Brain microvascular endothelial cell (primary cell): ENCODE results near the gene EPHA4.

Source experiments
- DNase-seq: peaks from one replicate; pipeline ENCODE4 v3.0.0-alpha.2; 2020
- H3K27ac ChIP-seq: fragments of 250-450 bp; sonication (Bioruptor Pico); 2 replicates; pipeline ENCODE4 v1.5.1; 2020; ENCODE audit warnings: mild to moderate bottlenecking, moderate library complexity
- H3K27me3 ChIP-seq: fragments of 250-450 bp; sonication (Bioruptor Pico); replicated peaks from 2 replicates; pipeline ENCODE4 v1.5.1; 2020; ENCODE audit warnings: mild to moderate bottlenecking
- H3K36me3 ChIP-seq: fragments of 250-450 bp; sonication (Bioruptor Pico); replicated peaks from 2 replicates; pipeline ENCODE4 v1.5.1; 2020; ENCODE audit warnings: mild to moderate bottlenecking
- H3K4me3 ChIP-seq: 2 replicates; pipeline ENCODE4 v1.5.1; 2011; ENCODE audit warnings: low read depth, mild to moderate bottlenecking, control low read depth, low read length, moderate library complexity
- in situ Hi-C: cut with HindIII; loops from 2 replicates; pipeline ENCODE4 v1.10.0; 2017; ENCODE audit warnings: low sequenced_read_pairs, low pct_ligation_motif_present
- TF ChIP-seq, protein P1 (sequence below): IDR thresholded peaks from 2 replicates; pipeline ENCODE4 v1.5.1; 2011; ENCODE audit warnings: low read depth, mild to moderate bottlenecking, moderate library complexity, low read length, control low read depth, inconsistent platforms; ENCODE audit errors: missing control alignments

Gene EPHA4

DNA sequence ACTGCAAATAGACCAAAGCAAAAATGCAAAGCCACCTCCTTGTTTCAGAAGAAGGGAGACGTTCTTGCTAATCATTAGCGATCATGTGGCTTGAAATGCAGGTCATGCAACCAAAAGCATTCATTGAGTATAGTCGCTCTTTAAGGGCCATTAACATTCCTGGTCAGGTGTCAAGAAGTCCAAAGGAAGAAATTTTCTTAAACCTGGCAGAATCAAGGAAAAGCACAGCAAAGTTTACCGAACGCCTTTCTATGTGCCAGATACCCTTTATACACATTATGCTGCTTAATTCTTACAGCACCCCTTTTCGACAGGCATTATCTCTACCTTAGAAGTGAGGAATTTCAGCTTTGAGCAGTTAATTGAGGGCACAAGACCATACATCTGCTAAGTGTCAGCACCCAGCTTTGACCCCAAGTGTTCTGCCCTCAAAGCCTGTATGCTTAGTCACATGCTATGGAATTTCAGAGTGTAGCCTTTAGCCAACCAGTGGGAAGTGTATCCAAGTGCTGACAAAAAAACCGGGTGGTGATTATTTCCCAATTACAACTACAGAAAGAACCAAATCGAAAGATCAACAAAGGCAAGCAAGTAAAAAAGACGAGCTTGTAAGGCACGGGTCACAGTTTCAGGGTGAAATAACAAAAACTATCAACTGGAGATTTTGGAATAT is 70.8 kb downstream of the EPHA4 start:
- peak; percentile 48 for DNase-seq
- H3K27ac ChIP-seq, result peak overlapping the region; percentile 22
- H3K36me3 ChIP-seq, result no peaks in the 10 kb centered on the region
- TF ChIP-seq, protein P1, sequence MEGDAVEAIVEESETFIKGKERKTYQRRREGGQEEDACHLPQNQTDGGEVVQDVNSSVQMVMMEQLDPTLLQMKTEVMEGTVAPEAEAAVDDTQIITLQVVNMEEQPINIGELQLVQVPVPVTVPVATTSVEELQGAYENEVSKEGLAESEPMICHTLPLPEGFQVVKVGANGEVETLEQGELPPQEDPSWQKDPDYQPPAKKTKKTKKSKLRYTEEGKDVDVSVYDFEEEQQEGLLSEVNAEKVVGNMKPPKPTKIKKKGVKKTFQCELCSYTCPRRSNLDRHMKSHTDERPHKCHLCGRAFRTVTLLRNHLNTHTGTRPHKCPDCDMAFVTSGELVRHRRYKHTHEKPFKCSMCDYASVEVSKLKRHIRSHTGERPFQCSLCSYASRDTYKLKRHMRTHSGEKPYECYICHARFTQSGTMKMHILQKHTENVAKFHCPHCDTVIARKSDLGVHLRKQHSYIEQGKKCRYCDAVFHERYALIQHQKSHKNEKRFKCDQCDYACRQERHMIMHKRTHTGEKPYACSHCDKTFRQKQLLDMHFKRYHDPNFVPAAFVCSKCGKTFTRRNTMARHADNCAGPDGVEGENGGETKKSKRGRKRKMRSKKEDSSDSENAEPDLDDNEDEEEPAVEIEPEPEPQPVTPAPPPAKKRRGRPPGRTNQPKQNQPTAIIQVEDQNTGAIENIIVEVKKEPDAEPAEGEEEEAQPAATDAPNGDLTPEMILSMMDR, result no peak
- no peaks in the 10 kb centered on the region for H3K27me3 ChIP-seq
- in situ Hi-C loops, result no loop called here
- H3K4me3 ChIP-seq, result no peak overlapping the region

DNA sequence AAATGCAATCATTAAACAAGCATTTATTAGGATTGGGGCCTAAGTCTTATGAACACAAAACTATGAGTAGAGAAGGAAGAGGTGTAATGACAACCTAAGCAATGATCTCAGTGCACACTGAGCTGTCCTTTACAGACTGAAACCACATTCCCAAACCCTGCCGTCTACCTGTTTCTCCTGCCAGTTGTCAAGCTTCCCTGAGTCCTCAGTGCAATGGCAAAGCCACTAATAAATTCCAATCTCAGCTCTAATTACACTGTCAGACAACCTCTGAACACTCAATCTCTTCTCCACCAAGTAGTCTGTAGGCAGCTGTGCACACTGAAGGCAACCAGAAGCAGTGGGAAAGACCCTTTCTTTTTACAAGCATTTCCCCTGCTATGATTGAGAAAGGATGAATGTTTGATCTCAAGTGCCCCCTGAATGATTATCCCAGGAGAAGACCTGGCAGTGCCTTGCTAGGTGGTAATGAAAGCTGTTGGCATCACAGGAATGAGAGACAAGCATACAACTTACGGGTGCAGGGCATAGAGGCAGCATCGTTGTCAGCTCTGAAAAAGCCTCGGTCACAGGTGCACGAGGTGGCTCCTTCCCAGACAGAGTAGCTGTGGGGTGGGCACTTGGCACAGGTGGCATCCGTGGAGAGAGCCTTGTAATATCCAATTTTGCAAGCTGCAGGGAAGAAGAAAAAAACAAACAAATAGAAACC is 71.4 kb downstream of the EPHA4 start:
- DNase-seq, result no peak
- TF ChIP-seq, protein P1, result no peak
- Histone ChIP-seq H3K27me3 (no peaks in the 10 kb centered on the region), H3K27ac (no peak overlapping the region), H3K36me3 (no peaks in the 10 kb centered on the region), H3K4me3 (no peak overlapping the region)
- in situ Hi-C loops, result no loop called here

DNA sequence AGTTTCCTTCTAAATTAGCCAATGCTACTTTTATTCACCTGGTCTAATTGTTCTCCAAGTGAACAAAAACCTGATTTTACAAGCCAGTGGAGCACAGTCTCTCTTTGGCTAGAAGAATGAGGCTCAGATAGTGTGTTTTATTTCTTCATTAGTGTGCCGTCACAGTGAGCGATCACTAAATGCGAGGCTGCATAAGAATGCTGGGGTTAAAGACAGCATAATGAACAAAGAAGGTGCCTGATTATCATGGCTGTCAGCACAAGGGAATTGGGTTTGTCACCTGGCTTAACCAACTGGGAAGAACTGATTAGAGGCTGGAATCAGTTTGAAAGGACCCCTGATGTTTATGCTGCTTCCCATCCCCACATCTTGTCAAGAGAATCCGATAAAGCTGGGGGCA is 76.4 kb downstream of the EPHA4 start:
- in situ Hi-C loops, result no loop called here
- no peaks in the 10 kb centered on the region for H3K27me3 ChIP-seq
- no peaks in the 10 kb centered on the region for H3K36me3 ChIP-seq
- H3K27ac ChIP-seq, result no peak overlapping the region
- TF ChIP-seq, protein P1, result no peak
- no peak overlapping the region for H3K4me3 ChIP-seq
- no peak for DNase-seq

DNA sequence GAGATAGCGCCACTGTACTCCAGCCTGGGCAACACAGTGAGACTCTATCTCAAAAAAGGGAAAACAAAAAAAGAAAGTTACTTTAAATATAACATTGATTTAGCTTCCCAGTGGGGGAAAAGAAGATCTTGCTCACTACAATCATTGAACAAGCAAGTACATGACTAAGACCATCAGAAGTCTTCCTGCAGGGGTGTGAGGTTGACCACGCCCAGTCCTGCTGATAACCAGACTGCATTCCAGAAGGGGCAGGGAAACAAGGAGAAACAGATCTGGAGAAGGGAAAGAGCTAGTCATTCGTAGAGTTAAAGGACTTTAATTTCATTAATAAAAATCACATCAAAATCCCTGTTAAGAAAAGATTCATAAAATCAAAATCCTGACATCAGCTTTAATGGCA is 77.5 kb downstream of the EPHA4 start:
- TF ChIP-seq, protein P1, result no peak
- in situ Hi-C loops, result no loop called here

DNA sequence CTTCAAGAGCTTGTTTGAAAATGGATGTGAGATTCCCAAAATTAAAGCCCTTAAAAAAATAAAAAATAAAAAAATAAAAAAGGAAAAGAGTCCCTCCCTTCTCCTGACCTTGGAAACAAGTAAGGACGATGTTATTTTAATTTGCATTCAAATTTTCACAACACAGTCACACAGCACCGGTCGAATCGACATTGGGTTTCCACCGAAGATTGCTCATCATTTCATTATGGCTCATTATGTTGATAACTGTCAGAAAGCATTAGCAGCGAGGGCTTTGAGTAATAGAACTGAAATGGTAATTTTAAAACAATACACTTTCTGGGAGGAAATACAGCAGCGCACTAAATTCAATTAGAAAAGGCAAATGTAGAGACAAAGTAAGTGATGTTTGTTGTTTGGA is 78.7 kb downstream of the EPHA4 start:
- no peak for DNase-seq
- in situ Hi-C loops, result no loop called here
- H3K27me3 ChIP-seq, result no peaks in the 10 kb centered on the region
- H3K27ac ChIP-seq, result no peak overlapping the region
- H3K4me3 ChIP-seq, result no peak overlapping the region
- no peaks in the 10 kb centered on the region for H3K36me3 ChIP-seq
- TF ChIP-seq, protein P1, result no peak

More for the DNA sequence above, 77.5 kb downstream of the EPHA4 start:
- Histone ChIP-seq H3K36me3 (no peaks in the 10 kb centered on the region), H3K27me3 (no peaks in the 10 kb centered on the region), H3K4me3 (no peak overlapping the region), H3K27ac (no peak overlapping the region)
- DNase-seq, result no peak

DNA sequence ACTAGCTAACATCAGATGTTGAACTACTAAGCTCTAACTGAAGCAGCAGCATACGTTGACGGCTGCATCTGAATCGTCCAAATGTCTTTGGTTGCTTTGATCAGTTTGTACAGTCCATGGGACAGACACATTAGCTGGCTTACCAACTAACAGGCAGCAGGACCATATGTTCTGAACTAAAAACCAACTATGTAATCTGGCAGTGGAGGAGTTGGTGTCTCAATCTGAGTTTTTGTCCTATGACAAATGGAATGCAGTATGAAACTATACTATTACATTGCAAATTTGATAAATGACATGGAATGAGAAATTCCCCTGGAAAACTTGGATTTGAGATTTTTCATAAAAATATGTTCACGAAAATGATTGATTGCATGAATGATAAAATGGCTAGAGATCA is 79.5 kb downstream of the EPHA4 start:
- no peak for DNase-seq
- Histone ChIP-seq H3K4me3 (no peak overlapping the region), H3K27me3 (no peaks in the 10 kb centered on the region), H3K36me3 (no peaks in the 10 kb centered on the region), H3K27ac (no peak overlapping the region)
- TF ChIP-seq, protein P1, result no peak
- in situ Hi-C loops, result no loop called here
